SK-N-SH treated with all-trans-retinoic acid at 6 μM for 48 hours (cell line): ENCODE measurements around the gene NEURL1B.

Source experiments
- ARNTL ChIP-seq: fragments of 450-650 bp; formaldehyde crosslinking; IDR thresholded peaks from 2 replicates; pipeline ENCODE4 v1.5.0; 2020; ENCODE audit warnings: low read depth, mild to moderate bottlenecking, moderate library complexity, borderline replicate concordance
- TF ChIP-seq, protein P1 (sequence below): fragments of 250-450 bp; sonication (Bioruptor Pico); IDR thresholded peaks from 2 replicates; pipeline ENCODE4 v1.8.0; 2020; ENCODE audit warnings: mild to moderate bottlenecking, moderate library complexity, borderline replicate concordance

- TF ChIP-seq, protein P1, sequence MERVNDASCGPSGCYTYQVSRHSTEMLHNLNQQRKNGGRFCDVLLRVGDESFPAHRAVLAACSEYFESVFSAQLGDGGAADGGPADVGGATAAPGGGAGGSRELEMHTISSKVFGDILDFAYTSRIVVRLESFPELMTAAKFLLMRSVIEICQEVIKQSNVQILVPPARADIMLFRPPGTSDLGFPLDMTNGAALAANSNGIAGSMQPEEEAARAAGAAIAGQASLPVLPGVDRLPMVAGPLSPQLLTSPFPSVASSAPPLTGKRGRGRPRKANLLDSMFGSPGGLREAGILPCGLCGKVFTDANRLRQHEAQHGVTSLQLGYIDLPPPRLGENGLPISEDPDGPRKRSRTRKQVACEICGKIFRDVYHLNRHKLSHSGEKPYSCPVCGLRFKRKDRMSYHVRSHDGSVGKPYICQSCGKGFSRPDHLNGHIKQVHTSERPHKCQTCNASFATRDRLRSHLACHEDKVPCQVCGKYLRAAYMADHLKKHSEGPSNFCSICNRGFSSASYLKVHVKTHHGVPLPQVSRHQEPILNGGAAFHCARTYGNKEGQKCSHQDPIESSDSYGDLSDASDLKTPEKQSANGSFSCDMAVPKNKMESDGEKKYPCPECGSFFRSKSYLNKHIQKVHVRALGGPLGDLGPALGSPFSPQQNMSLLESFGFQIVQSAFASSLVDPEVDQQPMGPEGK (CRISPR knock-in tag) = no peak
- no peak for TF ChIP-seq ARNTL (CRISPR knock-in tag)
These were observed 51.9 kb downstream of the NEURL1B start for GRCh38 chr5:172692981-172693380.
